Measurements from ENCODE around the gene STX5. TPM values are rescaled to one million over a fixed set of nuclear protein-coding genes. Genes with fewer than 3 reads are reported as not detected.
A peak's percentile ranks its signal among the peaks of the same experiment; 100 is the strongest.

STX5 gene
- total and polyA plus RNA-seq, 9 of the 15 experiments (the other 6 are each of a cell fraction or from before 2014, with no cell fraction given): 2.8 to 28.6 (median 23.7) TPM

DNA sequence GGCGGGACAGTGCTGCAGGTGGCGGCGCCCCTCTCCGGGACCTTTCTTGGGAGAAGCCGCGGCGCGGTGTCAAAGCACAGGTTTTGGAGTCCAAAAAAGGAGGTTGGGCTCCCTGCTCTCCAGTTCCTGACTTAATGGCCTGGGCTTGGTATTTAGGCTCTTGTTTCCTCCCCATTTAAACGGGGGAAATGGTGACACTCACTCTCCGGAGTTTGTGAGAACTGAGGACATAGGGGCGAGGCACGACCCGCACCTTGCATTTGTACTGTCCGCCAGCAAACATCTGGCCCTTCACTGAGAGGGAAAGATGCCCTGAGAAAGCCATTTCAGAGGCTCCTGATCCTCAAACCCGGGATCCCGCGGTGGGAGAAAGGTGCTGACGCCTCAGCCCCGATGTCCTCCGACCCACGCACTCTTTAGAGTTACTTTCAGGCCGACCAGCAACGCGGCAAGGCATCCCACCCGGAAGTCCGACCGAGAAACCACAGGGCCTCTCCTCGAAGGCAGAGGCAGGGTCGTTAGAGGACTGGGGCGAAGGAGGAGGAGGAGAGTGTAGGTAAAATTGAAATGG lies 10.4 kb upstream of the STX5 start (continued):
- TF ChIP-seq, protein P1, sequence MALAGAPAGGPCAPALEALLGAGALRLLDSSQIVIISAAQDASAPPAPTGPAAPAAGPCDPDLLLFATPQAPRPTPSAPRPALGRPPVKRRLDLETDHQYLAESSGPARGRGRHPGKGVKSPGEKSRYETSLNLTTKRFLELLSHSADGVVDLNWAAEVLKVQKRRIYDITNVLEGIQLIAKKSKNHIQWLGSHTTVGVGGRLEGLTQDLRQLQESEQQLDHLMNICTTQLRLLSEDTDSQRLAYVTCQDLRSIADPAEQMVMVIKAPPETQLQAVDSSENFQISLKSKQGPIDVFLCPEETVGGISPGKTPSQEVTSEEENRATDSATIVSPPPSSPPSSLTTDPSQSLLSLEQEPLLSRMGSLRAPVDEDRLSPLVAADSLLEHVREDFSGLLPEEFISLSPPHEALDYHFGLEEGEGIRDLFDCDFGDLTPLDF (CRISPR knock-in tag; IDR thresholded peaks at IDR 0.05): no peak
- TF ChIP-seq RAD21 (CRISPR knock-in tag; conservative IDR thresholded peaks at IDR 0.05 in 1 of 2, IDR thresholded peaks at IDR 0.05 in 1 of 2): 0 out of 4 replicates have a peak, but pooled peaks of 1 of the 2 experiments have one; percentile 7
- TF ChIP-seq SP2 (IDR thresholded peaks at IDR 0.05; ENCODE audit: extremely low read depth, low read depth, low read length, poor library complexity, severe bottlenecking): no peak
- no peak for TF ChIP-seq XRCC5 (IDR thresholded peaks at IDR 0.05; ENCODE audit: low read depth, low read length)
- TF ChIP-seq, protein P2, sequence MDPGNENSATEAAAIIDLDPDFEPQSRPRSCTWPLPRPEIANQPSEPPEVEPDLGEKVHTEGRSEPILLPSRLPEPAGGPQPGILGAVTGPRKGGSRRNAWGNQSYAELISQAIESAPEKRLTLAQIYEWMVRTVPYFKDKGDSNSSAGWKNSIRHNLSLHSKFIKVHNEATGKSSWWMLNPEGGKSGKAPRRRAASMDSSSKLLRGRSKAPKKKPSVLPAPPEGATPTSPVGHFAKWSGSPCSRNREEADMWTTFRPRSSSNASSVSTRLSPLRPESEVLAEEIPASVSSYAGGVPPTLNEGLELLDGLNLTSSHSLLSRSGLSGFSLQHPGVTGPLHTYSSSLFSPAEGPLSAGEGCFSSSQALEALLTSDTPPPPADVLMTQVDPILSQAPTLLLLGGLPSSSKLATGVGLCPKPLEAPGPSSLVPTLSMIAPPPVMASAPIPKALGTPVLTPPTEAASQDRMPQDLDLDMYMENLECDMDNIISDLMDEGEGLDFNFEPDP (CRISPR knock-in tag; IDR thresholded peaks at IDR 0.05): no peak
- no peak for TF ChIP-seq PRPF4 (IDR thresholded peaks at IDR 0.05; ENCODE audit: insufficient read depth, low read depth, low read length, poor library complexity, severe bottlenecking)
- TF ChIP-seq RBFOX2 (IDR thresholded peaks at IDR 0.05; ENCODE audit: low read depth, low read length): no peak
- no peak for TF ChIP-seq BDP1 (IDR thresholded peaks at IDR 0.05; ENCODE audit: insufficient read depth, insufficient read length)
- 0 out of 4 replicates have a peak, but pooled peaks of 1 of the 2 experiments have one; percentile 0 for TF ChIP-seq NRF1 (conservative IDR thresholded peaks at IDR 0.05 in 1 of 2, IDR thresholded peaks at IDR 0.05 in 1 of 2)
- TF ChIP-seq, protein P3, sequence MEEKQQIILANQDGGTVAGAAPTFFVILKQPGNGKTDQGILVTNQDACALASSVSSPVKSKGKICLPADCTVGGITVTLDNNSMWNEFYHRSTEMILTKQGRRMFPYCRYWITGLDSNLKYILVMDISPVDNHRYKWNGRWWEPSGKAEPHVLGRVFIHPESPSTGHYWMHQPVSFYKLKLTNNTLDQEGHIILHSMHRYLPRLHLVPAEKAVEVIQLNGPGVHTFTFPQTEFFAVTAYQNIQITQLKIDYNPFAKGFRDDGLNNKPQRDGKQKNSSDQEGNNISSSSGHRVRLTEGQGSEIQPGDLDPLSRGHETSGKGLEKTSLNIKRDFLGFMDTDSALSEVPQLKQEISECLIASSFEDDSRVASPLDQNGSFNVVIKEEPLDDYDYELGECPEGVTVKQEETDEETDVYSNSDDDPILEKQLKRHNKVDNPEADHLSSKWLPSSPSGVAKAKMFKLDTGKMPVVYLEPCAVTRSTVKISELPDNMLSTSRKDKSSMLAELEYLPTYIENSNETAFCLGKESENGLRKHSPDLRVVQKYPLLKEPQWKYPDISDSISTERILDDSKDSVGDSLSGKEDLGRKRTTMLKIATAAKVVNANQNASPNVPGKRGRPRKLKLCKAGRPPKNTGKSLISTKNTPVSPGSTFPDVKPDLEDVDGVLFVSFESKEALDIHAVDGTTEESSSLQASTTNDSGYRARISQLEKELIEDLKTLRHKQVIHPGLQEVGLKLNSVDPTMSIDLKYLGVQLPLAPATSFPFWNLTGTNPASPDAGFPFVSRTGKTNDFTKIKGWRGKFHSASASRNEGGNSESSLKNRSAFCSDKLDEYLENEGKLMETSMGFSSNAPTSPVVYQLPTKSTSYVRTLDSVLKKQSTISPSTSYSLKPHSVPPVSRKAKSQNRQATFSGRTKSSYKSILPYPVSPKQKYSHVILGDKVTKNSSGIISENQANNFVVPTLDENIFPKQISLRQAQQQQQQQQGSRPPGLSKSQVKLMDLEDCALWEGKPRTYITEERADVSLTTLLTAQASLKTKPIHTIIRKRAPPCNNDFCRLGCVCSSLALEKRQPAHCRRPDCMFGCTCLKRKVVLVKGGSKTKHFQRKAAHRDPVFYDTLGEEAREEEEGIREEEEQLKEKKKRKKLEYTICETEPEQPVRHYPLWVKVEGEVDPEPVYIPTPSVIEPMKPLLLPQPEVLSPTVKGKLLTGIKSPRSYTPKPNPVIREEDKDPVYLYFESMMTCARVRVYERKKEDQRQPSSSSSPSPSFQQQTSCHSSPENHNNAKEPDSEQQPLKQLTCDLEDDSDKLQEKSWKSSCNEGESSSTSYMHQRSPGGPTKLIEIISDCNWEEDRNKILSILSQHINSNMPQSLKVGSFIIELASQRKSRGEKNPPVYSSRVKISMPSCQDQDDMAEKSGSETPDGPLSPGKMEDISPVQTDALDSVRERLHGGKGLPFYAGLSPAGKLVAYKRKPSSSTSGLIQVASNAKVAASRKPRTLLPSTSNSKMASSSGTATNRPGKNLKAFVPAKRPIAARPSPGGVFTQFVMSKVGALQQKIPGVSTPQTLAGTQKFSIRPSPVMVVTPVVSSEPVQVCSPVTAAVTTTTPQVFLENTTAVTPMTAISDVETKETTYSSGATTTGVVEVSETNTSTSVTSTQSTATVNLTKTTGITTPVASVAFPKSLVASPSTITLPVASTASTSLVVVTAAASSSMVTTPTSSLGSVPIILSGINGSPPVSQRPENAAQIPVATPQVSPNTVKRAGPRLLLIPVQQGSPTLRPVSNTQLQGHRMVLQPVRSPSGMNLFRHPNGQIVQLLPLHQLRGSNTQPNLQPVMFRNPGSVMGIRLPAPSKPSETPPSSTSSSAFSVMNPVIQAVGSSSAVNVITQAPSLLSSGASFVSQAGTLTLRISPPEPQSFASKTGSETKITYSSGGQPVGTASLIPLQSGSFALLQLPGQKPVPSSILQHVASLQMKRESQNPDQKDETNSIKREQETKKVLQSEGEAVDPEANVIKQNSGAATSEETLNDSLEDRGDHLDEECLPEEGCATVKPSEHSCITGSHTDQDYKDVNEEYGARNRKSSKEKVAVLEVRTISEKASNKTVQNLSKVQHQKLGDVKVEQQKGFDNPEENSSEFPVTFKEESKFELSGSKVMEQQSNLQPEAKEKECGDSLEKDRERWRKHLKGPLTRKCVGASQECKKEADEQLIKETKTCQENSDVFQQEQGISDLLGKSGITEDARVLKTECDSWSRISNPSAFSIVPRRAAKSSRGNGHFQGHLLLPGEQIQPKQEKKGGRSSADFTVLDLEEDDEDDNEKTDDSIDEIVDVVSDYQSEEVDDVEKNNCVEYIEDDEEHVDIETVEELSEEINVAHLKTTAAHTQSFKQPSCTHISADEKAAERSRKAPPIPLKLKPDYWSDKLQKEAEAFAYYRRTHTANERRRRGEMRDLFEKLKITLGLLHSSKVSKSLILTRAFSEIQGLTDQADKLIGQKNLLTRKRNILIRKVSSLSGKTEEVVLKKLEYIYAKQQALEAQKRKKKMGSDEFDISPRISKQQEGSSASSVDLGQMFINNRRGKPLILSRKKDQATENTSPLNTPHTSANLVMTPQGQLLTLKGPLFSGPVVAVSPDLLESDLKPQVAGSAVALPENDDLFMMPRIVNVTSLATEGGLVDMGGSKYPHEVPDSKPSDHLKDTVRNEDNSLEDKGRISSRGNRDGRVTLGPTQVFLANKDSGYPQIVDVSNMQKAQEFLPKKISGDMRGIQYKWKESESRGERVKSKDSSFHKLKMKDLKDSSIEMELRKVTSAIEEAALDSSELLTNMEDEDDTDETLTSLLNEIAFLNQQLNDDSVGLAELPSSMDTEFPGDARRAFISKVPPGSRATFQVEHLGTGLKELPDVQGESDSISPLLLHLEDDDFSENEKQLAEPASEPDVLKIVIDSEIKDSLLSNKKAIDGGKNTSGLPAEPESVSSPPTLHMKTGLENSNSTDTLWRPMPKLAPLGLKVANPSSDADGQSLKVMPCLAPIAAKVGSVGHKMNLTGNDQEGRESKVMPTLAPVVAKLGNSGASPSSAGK (IDR thresholded peaks at IDR 0.05): peak; percentile 69; the same call in 1 of the 2 replicates

All from K562 (cell line).